Small intestine (tissue), 4 donors: ENCODE measurements around the gene ZNF384. TPM values are rescaled to one million over a fixed set of nuclear protein-coding genes. Genes with fewer than 3 reads are reported as not detected.

Source experiments
- polyA plus RNA-seq, 4 donors: library from polyadenylated mRNA; stranded (reverse) in 3 of 4; unstranded in 1 of 4; fragments of 200-250 nt in 3 of 4; fragments of 120-200 nt in 1 of 4; gene quantifications; one replicate each; pipeline versions ENCODE4 v1.2.1 to v1.2.3, GENCODE V29; 2013
- donor health status: healthy with polysubstance abuse.
- donor health status: Bipolar disorder and iron deficiency.
- donor health status: healthy.

ZNF384 gene
- polyA plus RNA-seq, 4 donors = 26.2 to 82.3 (median 34.6) TPM

Other genes starting within 250 kb of the ZNF384 start
- 10 to 100 TPM in 1 of 4 donors, 1 to 10 TPM in 2, under 1 TPM in 1; 0.45 to 16.2 (median 2.8) TPM for gene CD27, start 244.4 kb downstream of the ZNF384 start, polyA plus RNA-seq
- 10 to 100 TPM; 26.4 to 38.6 (median 33.2) TPM for gene TAPBPL, start 237.3 kb downstream of the ZNF384 start, polyA plus RNA-seq
- gene VAMP1, start 218.7 kb downstream of the ZNF384 start, polyA plus RNA-seq = 1 to 10 TPM; 1.6 to 5.8 (median 3.4) TPM
- gene MRPL51, start 196.1 kb downstream of the ZNF384 start, polyA plus RNA-seq = 100 to 1,000 TPM in 2 of 4 donors, 10 to 100 TPM in 2; 88.1 to 126 (median 94.8) TPM
- 10 to 100 TPM in 3 of 4 donors, 1 to 10 TPM in 1; 6.5 to 39.1 (median 22.1) TPM for gene NCAPD2, start 195.3 kb downstream of the ZNF384 start, polyA plus RNA-seq
- gene GAPDH, start 154.9 kb downstream of the ZNF384 start, polyA plus RNA-seq = 1,000 to 10,000 TPM; 1,934 to 3,805 (median 2,842) TPM
- 1 to 10 TPM; 1.3 to 7.7 (median 5.2) TPM for gene IFFO1, start 133.3 kb downstream of the ZNF384 start, polyA plus RNA-seq
- 10 to 100 TPM; 14.3 to 40.6 (median 22.0) TPM for gene NOP2, start 121.1 kb downstream of the ZNF384 start, polyA plus RNA-seq
- gene CHD4, start 82.0 kb downstream of the ZNF384 start, polyA plus RNA-seq = 100 to 1,000 TPM in 2 of 4 donors, 10 to 100 TPM in 2; 88.2 to 123 (median 109) TPM
- 10 to 100 TPM in 1 of 4 donors, 1 to 10 TPM in 3; 6.2 to 19.7 (median 8.3) TPM for gene LPAR5, start 53.4 kb downstream of the ZNF384 start, polyA plus RNA-seq
- gene ACRBP, start 41.9 kb downstream of the ZNF384 start, polyA plus RNA-seq = 1 to 10 TPM; 2.6 to 5.9 (median 3.6) TPM
- 10 to 100 TPM; 29.3 to 61.0 (median 30.5) TPM for gene ING4, start 26.3 kb downstream of the ZNF384 start, polyA plus RNA-seq
- 1 to 10 TPM in 2 of 4 donors, not detected in 2; 1.7 to 3.4 TPM for gene PIANP, start 11.4 kb upstream of the ZNF384 start, polyA plus RNA-seq
- 10 to 100 TPM; 30.5 to 49.3 (median 36.1) TPM for gene COPS7A, start 34.7 kb upstream of the ZNF384 start, polyA plus RNA-seq
- 100 to 1,000 TPM; 163 to 233 (median 187) TPM for gene MLF2, start 63.8 kb upstream of the ZNF384 start, polyA plus RNA-seq
- 100 to 1,000 TPM in 2 of 4 donors, 10 to 100 TPM in 2; 34.0 to 204 (median 122) TPM for gene PTMS, start 77.0 kb upstream of the ZNF384 start, polyA plus RNA-seq
- gene LAG3, start 83.1 kb upstream of the ZNF384 start, polyA plus RNA-seq = 1 to 10 TPM in 2 of 4 donors, under 1 TPM in 2; 0.67 to 5.9 (median 1.3) TPM
- gene CD4, start 100.2 kb upstream of the ZNF384 start, polyA plus RNA-seq = 10 to 100 TPM in 1 of 4 donors, 1 to 10 TPM in 2, under 1 TPM in 1; 0.89 to 19.1 (median 6.5) TPM
- gene GPR162, start 132.4 kb upstream of the ZNF384 start, polyA plus RNA-seq = 1 to 10 TPM in 3 of 4 donors, not detected in 1; 1.1 to 6.7 (median 5.1) TPM
- 10 to 100 TPM in 1 of 4 donors, 1 to 10 TPM in 2, under 1 TPM in 1; 0.89 to 18.3 (median 4.9) TPM for gene P3H3, start 139.0 kb upstream of the ZNF384 start, polyA plus RNA-seq
- 1 to 10 TPM in 3 of 4 donors, not detected in 1; 1.0 to 5.5 (median 3.2) TPM for gene GNB3, start 151.6 kb upstream of the ZNF384 start, polyA plus RNA-seq
- gene CDCA3, start 161.9 kb upstream of the ZNF384 start, polyA plus RNA-seq = 10 to 100 TPM; 30.3 to 99.1 (median 49.0) TPM
- gene USP5, start 162.8 kb upstream of the ZNF384 start, polyA plus RNA-seq = 10 to 100 TPM; 31.9 to 54.0 (median 39.2) TPM
- gene TPI1, start 178.2 kb upstream of the ZNF384 start, polyA plus RNA-seq = 1,000 to 10,000 TPM in 2 of 4 donors, 100 to 1,000 TPM in 2; 574 to 1,439 (median 1,040) TPM
- 10 to 100 TPM in 3 of 4 donors, 1 to 10 TPM in 1; 9.7 to 22.5 (median 12.7) TPM for gene SPSB2, start 183.9 kb upstream of the ZNF384 start, polyA plus RNA-seq
- gene LRRC23, start 215.4 kb upstream of the ZNF384 start, polyA plus RNA-seq = 1 to 10 TPM; 3.6 to 8.2 (median 4.7) TPM
- 10 to 100 TPM in 1 of 4 donors, 1 to 10 TPM in 2, under 1 TPM in 1; 0.67 to 19.1 (median 3.1) TPM for gene ENO2, start 225.2 kb upstream of the ZNF384 start, polyA plus RNA-seq
- 10 to 100 TPM; 34.0 to 63.3 (median 46.2) TPM for gene ATN1, start 238.6 kb upstream of the ZNF384 start, polyA plus RNA-seq